Fibroblast of villous mesenchyme (primary cell): Measurements from ENCODE around the gene KLHL26. TPM values are rescaled to one million over a fixed set of nuclear protein-coding genes. Genes with fewer than 3 reads are reported as not detected.

Source experiments
- DNase-seq: peaks from one replicate; pipeline ENCODE4 v3.0.0-alpha.2; 2010; ENCODE audit warnings: low read depth
- H3K4me3 ChIP-seq: 2 replicates; pipeline ENCODE4 v1.5.1; 2011; ENCODE audit warnings: low read depth, mild to moderate bottlenecking, low read length
- total RNA-seq: library from RNA; depleted of rRNA; stranded (reverse); fragments of >200 nt; gene quantifications from 2 replicates; pipeline ENCODE4 v1.2.3, GENCODE V29; 2012
- TF ChIP-seq, protein P1 (sequence below): IDR thresholded peaks from 2 replicates; pipeline ENCODE4 v1.5.1; 2012; ENCODE audit warnings: low read depth, mild to moderate bottlenecking, low read length; ENCODE audit not compliant: insufficient read depth

The KLHL26 gene
- total RNA-seq, 1 donor: 2.6 TPM

GRCh38 chr19:18660939-18661670 lies 24.3 kb downstream of the KLHL26 start:
- H3K4me3 ChIP-seq: no peak overlapping the region
- TF ChIP-seq, protein P1, sequence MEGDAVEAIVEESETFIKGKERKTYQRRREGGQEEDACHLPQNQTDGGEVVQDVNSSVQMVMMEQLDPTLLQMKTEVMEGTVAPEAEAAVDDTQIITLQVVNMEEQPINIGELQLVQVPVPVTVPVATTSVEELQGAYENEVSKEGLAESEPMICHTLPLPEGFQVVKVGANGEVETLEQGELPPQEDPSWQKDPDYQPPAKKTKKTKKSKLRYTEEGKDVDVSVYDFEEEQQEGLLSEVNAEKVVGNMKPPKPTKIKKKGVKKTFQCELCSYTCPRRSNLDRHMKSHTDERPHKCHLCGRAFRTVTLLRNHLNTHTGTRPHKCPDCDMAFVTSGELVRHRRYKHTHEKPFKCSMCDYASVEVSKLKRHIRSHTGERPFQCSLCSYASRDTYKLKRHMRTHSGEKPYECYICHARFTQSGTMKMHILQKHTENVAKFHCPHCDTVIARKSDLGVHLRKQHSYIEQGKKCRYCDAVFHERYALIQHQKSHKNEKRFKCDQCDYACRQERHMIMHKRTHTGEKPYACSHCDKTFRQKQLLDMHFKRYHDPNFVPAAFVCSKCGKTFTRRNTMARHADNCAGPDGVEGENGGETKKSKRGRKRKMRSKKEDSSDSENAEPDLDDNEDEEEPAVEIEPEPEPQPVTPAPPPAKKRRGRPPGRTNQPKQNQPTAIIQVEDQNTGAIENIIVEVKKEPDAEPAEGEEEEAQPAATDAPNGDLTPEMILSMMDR: no peak
- DNase-seq: no peak

GRCh38 chr19:18662972-18663732 lies 26.3 kb downstream of the KLHL26 start:
- TF ChIP-seq, protein P1: no peak
- DNase-seq: no peak
- no peak overlapping the region for H3K4me3 ChIP-seq

- TF ChIP-seq, protein P1: no peak
- no peak for DNase-seq
- no peak overlapping the region for H3K4me3 ChIP-seq
Observed at GRCh38 chr19:18663940-18664530, 27.2 kb downstream of the KLHL26 start.

GRCh38 chr19:18665771-18666202 lies 29.0 kb downstream of the KLHL26 start:
- TF ChIP-seq, protein P1: no peak
- no peak for DNase-seq
- no peak overlapping the region for H3K4me3 ChIP-seq

DNA sequence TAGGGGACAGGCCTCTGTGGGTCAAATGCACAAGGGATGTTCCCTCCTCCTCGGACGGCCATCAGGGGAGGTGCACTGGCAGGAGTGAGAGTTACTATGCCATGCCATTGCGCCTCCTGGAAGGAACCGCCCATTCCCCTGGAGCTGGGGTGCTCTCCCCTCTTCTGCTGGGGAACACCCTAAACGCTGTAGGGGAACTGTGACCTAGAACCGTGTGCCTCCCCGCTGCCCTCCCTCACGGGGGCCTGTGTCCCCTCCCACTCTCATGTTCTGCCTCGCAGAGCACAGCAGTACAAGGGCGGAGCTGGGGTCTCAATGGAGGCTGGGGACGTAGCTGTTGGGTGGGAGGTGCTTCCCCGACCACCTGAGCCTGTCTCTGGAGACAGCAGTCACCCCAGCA lies 29.5 kb downstream of the KLHL26 start:
- no peak for DNase-seq
- TF ChIP-seq, protein P1: no peak
- no peak overlapping the region for H3K4me3 ChIP-seq

- H3K4me3 ChIP-seq: no peak overlapping the region
Observed at GRCh38 chr19:18666784-18667183, 30.0 kb downstream of the KLHL26 start.

More at GRCh38 chr19:18666784-18667183, 30.0 kb downstream of the KLHL26 start:
- DNase-seq: no peak
- TF ChIP-seq, protein P1: no peak
